H1 (cell line): ENCODE measurements around the gene IFNGR1. TPM values are rescaled to one million over a fixed set of nuclear protein-coding genes. Genes with fewer than 3 reads are reported as not detected.

ENCODE experiments used
- CEBPB ChIP-seq: IDR thresholded peaks from 2 replicates; pipeline ENCODE4 v1.6.1; 2012; ENCODE audit warnings: low read depth, low read length
- EGR1 ChIP-seq: IDR thresholded peaks from 2 replicates; pipeline ENCODE4 v1.6.1; 2011; ENCODE audit warnings: low read depth, low read length, borderline replicate concordance
- EP300 ChIP-seq, 2 experiments: IDR thresholded peaks; 1 replicate in 1 of 2; 2 replicates in 1 of 2; pipeline ENCODE4 v1.6.1; 2011 to 2012; ENCODE audit warnings: low read depth in 2 of 2, low read length in 2 of 2, mild to moderate bottlenecking in 2 of 2, borderline replicate concordance in 1 of 2, inconsistent platforms in 1 of 2, moderate library complexity in 1 of 2
- SP4 ChIP-seq: IDR thresholded peaks from 2 replicates; pipeline ENCODE4 v1.6.1; 2012; ENCODE audit warnings: low read length, inconsistent platforms
- TAF7 ChIP-seq: optimal IDR thresholded peaks from 2 replicates; pipeline ENCODE3; 2011; ENCODE audit warnings: low read depth, mild to moderate bottlenecking, inconsistent platforms, low read length, moderate library complexity, borderline replicate concordance
- polyA plus RNA-seq, 7 experiments: library from polyadenylated mRNA; depleted of rRNA in 3 of 7; stranded (reverse) in 5 of 7; unstranded in 2 of 7; fragments of >200 nt in 5 of 7; fragments of 200-250 nt in 2 of 7; gene quantifications; 1 replicate in 5 of 7; 2 replicates in 1 of 7; 4 replicates in 1 of 7; pipeline versions ENCODE4 v1.2.1 to v1.2.3, GENCODE V29; 2011 to 2013; ENCODE audit warnings: missing spikeins in 2 of 7, mixed read lengths in 2 of 7
- total RNA-seq: library from RNA; stranded (reverse); fragmentation: NEBNext Ultra II Directional; extraction: Animal tissue kit (Norgen Biotek cat#: 25700); gene quantifications from 2 replicates; pipeline ENCODE4 v1.2.1, GENCODE V29; 2021

IFNGR1 gene
- total and polyA plus RNA-seq, 2 of the 8 experiments (the other 6 are each of a cell fraction or from before 2014, with no cell fraction given) = 9.7 to 20.9 TPM

- TF ChIP-seq EP300 (IDR thresholded peaks at IDR 0.05; ENCODE audit: borderline replicate concordance in 1 of 2, low read depth in 2 of 2, low read length in 2 of 2) (no peak), TAF7 (no peak), SP4 (no peak), EGR1 (no peak), CEBPB (no peak)
These were observed 17.6 kb upstream of the IFNGR1 start (continued) for GRCh38 chr6:137236581-137237355.
